NCI-H2029 treated with DMSO at 0.1 percent for 48 hours (cell line): ENCODE data around the gene ALDOC.
"Not testable (repeated sequence)": the region's sequence is repeated elsewhere in the genome, so short reads cannot be mapped to it uniquely, and the experiment has no call there.

Experiments
- DNase-seq: peaks from one replicate; lab custom pipeline; 2025; lab: John Stamatoyannopoulos, UW

ALDOC gene

DNA sequence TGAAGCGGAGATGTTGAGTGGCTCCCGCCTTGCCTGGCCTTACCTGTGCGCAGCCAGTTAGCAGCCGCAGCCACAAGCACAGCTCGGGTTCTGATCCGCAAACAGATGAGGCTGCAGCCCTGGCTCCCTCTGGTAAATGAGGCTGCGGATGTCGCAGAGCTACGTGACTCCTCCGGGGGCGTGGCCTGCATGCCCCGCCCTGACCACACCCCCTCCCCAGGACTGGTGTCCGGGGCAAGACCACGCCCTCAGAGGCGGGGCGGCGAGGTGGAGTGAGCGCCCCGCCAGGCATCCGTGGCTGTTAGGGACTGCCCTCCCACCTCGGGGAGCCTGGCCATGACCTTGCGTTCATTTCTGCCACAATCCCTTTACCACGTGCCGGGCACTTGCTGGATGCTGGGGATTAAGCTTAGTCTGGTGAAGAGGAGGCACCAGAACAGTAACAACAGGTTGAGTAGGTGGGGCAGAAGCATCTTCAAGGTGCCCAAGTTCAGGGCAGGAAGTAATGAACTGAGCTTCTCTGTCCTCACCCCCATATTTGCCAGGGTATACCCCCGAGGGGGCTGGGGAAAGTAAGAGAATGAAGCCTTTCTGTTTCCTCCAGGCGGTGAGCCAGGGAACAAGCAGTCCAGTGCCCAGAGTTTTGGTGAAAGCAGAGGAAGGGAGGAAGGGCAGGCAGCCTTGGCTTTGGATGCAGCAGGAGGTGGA lies at the start of gene ALDOC:
Gene ALDOC, minus strand, starts transcription at position 138 of the 708 bp plus-strand sequence. CDS start 1,363 bp downstream, outside the sequence.
- DNase-seq, result peak; percentile 58

DNA sequence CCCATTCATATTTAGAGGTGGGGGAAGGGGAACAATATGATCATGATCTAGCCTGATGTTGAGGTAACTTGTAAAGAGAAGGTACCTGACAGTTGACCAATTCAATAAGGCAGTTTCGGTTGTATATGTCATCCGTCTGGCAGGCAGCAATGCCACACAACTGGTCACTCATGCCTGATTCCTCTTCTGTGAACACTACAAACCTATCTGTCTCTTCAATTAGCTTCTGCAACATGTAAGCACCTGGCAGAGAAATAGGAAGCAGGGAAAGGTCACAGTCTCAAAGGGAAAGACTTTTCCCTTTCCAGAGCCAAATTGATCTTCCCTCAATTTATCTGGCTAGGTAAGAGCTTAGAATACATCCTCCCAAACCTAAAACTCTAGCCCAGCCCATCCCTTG lies 47.5 kb upstream of the ALDOC start:
- DNase-seq, result no peak

DNA sequence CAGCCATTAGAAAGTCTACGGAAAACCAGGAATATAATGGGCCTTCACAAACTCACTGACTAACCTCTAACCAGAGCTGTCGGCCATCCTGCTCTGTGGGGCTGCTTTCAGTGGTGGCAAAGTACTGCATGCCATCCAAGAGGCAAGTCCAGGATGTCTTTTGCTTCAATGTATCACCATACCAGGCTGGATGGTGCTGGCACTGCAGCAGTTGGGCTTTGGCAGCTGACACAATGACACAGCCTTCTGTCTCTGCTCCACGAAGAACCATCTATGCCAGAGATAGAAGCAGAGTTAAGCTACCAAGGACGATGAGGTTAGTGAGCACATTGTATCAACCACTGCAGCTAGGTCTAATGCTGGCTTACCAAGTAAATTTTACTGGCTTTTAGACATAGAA lies 47.0 kb upstream of the ALDOC start:
- no peak for DNase-seq

DNA sequence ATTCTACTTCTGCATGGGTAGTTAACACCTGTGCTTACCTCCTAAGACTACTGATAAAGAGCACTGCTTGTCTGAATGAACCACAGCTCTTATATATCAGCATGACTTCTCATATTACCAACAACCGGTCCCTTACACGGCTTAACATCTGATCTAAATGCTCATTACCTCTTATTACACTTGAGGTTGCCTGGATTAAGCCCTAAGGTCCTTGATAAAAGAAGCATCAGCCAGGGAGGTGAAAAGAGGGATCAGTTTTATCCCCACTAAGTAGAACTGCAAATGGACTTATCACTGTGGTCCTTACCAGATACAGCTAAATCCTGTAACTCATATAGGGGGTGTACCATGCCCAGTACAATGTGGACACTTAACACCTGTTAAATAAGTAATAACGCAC lies 45.5 kb upstream of the ALDOC start:
- DNase-seq, result no peak

DNA sequence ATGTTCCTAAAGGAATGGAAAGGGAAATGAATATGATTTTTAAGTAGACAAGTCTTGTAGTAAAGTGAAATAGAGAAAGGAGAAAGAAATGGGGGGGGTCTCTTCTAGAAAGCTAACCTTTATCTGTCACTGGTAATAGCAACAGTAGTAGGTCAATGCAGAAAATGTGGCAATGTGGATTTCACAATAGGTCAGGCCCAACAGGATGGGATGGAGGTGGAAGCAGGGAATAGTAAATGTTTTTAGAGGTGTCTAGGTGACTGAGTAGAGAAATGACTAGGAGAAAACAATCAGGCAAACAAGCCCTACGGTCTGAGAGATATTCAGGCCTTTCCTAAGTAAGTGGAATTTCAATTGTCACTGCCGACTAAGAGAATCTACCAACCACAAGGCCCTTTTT lies 43.3 kb upstream of the ALDOC start:
- DNase-seq, result no peak

DNA sequence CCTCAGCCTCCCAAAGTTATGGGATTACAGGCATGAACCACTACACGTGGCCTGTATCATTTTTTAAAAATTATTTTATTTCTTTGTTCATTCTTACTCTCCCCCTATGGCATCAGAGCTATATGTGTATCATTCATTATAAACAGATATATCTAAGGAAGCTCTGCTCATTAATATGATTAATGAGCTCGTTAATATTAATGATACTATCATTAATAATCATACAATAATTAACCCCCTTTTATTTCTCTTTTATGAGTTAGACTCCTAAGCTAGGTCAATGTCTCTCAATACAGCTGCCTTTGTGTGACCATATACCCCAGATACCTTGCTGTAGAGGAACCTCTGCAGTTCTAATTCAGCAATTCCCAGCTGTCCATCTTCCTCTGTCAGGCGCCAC lies 41.8 kb upstream of the ALDOC start:
- DNase-seq, result no peak

DNA sequence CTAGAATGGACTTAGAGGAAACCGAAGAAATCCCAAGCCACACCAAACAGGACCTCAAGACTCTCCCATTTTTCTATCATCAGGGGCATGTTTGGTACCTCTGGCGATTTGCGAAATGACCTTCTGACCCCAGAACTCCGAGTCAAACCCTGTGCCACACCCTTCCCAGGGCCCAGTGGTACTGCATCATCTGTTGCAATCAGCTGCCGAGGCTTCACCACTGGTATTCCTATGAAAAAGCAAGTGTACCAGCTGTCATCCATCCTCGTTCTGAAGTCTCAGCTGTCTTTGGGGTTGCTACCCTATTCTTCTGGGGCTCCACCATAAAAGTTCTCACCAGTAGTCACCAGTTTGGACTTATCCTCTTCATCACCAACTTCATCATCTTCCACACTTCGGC lies 39.6 kb upstream of the ALDOC start:
- DNase-seq, result no peak

DNA sequence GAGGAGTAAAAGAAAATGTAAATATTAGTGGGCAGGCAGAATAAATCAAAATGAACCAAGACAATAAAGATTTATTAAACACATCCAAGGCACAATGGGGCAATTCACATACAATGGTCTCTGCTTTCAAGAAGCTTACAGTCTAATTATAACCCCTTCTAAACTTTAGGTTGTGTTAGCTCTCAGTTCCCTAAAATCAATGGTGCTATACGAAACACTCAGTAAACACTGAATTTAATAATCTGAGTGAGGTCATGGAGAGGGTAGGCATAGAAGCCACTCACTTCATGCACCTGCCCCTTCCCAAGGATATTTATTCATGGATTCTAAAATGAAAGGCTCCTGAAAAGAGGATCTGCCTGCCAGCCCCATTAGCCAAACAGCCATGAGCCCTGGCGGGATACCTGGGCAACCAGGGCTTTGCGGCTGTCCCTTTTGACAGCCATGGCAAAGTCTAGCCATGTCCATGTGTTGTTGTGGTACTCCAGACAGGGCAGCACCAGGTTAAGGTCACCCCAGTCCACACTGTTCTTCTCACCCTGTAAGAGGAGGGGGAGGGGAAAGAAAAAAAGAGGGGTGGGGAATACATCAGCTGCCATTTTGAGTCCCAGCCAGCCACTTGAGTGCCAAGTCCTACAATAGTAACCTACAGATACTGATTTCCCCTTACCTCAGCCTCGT lies 38.7 kb upstream of the ALDOC start:
- DNase-seq, result no peak

DNA sequence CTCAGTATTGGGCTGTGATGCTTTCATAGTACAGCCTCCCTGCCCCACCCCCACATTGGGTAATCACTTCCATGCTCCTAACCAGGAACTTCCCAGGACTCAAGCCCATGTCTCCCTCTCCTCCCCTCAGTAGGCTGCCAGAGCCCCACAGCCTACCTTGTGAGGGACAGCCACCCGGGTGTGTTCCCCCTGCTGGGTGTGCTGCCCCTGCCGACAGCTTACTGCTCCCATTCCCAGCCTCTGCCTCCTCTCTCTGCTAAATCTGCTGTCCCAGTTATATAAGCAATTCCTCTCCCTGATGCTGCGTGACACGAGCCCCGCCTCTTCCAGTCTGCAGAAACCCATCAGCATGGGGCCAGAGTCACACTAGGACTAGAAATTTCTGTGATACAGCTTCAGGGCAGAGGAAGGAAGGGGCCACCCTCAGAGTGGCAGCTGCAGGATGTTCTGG lies 37.3 kb upstream of the ALDOC start, which contains the start of gene RSKR:
Gene RSKR, minus strand, starts transcription at position 255 of the 451 bp plus-strand sequence. Its CDS starts 24 bp downstream, at position 231.
- no peak for DNase-seq

DNA sequence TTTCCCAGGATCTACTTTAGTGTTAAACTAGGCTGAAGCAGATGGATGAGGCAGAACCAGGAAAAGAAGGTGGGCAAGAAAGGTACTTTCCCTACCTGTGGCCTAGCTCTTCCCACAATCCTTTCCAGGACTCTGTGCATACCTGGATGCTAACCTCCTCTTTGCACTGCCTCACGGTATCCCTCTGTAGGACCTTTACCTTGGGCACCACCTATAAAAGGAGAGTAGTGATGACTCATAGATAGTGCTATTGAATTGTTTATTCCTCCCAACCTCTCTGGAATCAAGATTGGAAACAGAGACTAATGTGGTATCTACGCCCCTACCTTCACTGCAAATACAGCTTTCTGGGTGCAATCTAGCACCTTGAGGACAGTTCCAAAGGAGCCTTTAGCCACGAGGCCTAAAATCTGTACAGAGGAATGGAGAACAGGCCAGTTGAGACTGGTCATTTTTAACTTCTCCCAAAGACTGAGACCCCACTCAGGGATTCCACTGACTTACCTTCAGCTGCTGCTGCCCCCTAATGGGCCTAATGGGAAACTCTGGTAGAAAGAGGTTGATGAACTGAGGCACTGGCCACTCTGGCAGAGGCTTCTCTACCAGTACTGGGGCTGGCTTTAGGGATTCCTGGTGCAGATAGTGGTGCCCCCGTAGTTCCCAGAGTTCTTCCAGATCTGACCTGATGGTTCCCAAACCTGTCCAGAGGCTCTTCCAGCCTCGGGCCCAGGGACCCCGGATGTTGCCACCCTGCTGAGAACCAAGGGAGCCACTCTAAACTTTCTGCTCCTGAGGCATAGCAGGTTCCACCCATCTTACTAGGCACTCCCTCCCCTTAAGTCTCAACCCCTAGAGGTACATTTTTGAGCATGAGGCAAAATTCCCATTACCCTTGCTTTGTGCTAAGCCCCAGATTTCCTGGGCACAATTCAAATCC lies 36.5 kb upstream of the ALDOC start:
- DNase-seq, result no peak

DNA sequence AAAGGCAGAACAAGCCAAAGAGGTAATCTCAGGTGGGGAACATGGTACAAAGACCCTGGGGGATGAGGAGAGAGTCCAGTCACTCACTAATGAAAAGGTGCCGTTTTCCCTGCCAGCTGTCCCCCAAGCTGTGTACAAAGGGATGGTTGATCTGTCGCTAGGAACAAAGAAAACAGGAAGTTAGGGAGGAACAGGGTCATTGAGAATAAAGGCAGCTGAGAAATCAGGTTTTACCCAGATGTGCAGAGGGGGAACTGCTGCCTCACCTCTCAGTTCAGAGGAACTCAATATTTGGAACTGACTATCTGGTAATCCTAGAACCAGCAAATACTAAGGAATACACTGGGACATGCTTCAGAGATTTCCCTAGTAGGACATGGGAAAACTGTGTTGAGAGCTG lies 35.8 kb upstream of the ALDOC start:
- DNase-seq, result no peak

DNA sequence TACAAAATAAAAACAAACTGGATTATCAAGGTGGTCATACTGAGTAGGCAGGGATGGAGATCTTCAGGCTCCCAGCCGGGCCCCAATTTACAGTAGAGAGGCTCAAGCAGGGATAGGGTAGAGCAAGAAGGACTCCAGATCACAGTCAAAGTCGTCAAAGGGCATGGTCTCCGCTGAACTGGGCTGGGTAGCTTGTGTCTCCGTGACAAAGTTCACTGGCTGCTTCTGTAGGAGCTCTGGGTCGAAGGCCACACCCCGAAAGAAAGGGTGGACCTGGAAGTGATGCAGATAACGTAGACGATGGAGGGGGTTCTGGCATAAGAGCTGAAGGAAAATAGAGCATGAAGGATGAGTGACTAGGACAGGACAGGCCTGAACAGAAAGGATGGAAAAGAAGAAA lies 33.7 kb upstream of the ALDOC start:
- DNase-seq, result no peak

DNA sequence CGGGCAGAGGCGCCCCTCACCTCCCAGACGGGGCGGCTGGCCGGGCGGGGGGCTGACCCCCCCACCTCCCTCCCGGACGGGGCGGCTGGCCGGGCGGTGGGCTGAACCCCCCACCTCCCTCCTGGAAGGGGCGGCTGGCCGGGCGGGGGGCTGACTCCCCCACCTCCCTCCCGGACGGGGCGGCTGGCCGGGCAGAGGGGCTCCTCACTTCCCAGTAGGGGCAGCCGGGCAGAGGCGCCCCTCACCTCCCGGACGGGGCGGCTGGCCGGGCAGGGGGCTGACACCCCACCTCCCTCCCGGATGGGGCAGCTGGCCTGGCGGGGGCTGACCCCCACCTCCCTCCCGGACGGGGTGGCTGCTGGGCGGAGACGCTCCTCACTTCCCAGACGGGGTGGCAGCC lies 27.3 kb upstream of the ALDOC start:
- not testable (repeated sequence) for DNase-seq

DNA sequence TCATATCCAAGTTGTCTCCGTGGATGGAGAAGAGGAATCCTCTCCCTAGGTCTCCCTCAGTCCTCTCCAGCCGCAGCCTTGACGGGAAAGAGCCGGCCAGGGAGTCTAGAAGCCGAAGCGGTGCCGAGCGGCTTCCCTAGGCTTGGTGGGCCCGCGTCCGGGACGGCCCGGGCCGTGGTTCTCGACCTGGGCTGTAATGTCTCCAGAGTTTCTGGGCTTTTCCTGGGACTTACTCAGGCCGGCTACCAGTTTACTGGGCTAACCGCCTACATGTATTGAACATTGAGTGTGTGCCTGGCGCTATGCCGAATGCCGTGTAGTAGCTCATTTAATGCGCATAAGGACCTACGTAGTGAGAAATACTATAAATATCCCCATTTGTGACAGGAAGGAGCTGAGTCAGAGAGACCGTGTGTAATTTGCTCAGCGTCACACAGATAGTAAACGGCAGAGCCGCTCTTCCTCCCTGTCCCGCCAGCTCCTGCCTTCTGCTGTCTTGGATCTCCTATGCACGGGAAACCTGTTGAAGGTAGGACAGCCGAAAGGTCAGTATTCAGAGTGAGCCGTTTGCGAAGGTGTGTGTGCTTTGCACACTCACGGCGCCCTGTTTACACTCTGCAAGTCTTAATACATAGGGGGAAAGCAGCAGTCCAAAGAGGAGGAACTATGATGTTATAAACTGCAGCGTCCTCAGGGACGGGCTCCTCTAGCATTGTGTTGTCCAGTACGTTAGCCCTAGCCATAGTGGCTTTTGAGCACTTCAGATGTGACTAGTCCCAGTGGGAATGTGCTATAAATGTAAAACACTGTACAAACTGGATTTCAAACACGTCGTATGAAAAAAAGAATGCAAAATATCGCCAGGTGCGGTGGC lies 22.9 kb upstream of the ALDOC start:
- DNase-seq, result peak; percentile 70

DNA sequence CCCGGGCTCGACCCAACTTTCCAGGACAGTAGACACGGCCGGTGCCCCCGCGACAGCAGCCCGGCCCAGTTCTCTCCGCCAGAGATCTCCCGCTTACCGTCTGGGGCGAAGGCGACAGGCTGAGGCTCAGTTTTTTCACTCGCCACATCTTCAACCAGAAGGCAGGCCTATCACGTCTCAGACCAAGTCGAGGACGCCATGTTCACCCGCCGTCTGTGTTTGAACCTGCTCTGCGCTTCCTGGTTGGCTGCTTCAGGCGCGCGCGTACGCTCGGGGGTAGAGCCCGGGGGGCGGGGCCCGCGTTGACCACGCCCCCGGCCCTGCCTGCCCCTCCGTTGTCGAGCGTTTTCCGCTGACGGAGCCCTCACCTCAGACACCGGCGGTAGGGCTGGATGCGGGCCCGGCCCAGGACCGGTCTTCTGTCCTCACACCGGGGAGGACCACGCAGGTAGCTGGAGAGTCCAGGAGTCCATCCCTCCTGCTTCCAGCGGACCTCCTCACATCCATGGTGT lies 22.2 kb upstream of the ALDOC start, which contains the start of gene SPAG5:
Gene SPAG5, minus strand, starts transcription at position 227 of the 512 bp plus-strand sequence. Its CDS starts 79 bp downstream, at position 148.
- peak; percentile 72 for DNase-seq

DNA sequence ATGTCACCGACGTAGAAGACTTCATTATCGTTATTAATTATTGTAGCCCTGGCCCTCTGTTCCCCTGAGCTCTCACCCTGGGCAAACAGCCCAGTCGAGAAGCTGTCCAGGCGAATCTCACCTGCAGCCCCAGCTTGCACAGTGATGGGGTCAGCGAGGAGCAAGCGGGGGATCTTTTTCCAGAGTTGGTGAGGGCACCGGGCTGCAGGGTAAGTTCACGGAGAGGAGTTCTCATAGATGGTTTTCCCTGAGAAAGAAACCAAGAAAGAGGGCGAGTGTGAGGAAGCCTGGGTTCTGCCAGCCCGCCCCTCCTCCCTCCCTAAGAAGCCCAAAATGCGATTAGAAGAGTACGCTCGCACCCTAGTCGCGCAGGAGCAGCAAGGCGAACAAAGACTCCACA lies 21.7 kb upstream of the ALDOC start:
- DNase-seq, result no peak

DNA sequence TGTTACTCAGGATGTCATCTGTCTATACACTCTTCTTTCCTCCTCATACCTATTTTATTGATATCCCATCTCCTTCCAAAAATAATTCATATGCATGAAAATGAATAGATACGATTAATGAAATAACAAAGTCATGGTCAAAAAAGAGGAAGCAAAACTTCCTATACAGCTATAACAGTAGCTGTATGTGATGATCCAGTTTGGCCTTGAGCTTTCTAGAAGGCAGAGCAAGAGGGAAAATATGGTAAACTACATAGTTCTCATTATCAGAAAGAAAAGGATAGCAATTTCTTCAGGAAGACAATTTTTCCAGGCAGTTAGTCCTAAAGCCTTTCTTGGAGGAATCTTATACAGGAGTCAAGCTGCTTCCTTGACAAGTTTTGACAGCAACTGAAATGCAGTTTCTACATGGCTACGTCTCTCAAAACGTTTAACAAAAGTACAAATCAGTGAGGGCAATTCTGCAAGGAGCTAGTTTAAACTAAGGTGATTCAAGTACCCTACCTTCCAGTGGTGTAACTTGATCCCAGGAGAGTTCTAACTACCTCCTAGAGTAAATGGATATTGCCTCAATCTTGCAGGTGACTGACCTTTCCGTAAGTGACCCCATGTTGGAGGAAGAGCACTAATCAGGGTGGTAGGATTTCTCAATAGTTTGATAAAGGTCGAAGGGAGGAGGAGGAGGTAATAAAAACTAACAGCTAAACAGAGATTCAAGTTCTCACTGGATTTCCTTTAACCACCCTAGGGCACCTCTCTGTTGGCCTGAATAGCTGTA lies 21.1 kb upstream of the ALDOC start:
- no peak for DNase-seq

DNA sequence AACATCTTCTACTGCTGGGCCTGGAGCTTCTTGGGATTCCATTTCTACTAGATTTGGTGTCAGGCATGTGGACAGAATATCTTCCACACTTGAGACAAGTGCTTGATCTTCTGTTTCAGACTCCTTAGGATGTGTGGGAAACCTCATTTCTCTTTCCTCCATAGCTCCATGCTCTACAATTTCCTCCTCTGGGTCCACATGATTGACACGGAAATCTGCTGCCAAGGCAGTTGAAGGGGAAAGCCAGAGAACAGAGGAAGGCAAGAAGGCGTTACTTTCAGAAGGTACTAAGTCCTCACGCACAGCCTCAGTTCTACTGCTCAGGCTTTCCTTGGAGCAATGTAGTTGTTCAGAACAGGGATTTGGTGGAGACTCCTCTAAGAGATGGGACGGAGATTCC lies 15.6 kb upstream of the ALDOC start:
- no peak for DNase-seq

DNA sequence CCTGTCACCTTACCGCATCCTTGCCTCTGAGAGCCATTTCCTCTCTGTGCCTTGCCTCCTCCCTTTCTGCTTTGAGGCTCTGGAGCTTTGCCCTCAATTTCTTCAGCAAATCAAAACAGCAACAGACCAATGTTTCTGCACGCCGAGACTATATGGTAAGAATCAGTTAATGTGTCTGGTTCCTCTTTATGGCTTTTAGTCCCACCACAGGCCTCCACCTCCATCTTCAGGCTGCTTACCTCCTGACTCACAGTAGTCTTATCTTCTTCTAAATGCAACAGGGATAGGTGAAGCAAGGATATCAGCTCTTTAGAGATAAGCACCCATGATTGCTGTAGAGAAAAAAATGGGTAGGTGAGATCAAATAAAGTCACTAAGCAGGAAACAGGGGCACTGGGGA lies 9.2 kb upstream of the ALDOC start:
- no peak for DNase-seq

DNA sequence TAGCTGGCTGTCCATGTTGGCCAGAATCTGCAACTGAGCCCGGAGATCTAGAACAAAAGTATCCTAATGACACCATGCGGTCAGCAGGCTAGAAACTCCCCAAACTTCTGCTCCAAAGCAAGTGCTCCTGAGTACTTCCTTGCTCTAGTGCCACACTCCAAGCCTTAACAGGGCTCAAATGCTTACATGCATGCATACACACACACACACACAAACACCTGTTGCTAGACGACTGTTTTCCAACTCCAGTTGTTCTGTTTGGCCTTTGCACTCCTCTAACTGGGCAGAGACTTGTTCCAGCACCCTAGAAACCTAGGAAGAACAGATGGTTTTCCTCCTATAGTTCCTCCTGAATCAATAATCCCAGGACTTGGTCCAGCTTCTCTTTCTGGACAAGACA lies 7.7 kb upstream of the ALDOC start:
- DNase-seq, result no peak
